Measurements from ENCODE around the gene CXCR6.

GRCh38 chr3:45915518-45916231, 27.6 kb upstream of the CXCR6 start:
- TF ChIP-seq CTCF (IDR thresholded peaks at IDR 0.05) (no peak), KAT7 (CRISPR knock-in tag; IDR thresholded peaks at IDR 0.05; ENCODE audit: borderline replicate concordance) (no peak), TCF7 (CRISPR knock-in tag; IDR thresholded peaks at IDR 0.05; ENCODE audit: low read depth) (no peak), GABPB1 (CRISPR knock-in tag; IDR thresholded peaks at IDR 0.05) (no peak)

All from WTC11 (cell line).